ENCODE measurements around the gene NTHL1. TPM values are rescaled to one million over a fixed set of nuclear protein-coding genes. Genes with fewer than 3 reads are reported as not detected.

Gene NTHL1
- total RNA-seq, 4 donors from 2014 or later = 6.5 to 21.7 (median 12.0) TPM

GRCh38 chr16:2022723-2023091 is 24.9 kb downstream of the NTHL1 start:
- TF ChIP-seq CTCF (IDR thresholded peaks at IDR 0.05; ENCODE audit: low read depth) = no peak

- no peak for TF ChIP-seq CTCF (IDR thresholded peaks at IDR 0.05; ENCODE audit: low read depth)
Observed at GRCh38 chr16:2019921-2020831, 27.5 kb downstream of the NTHL1 start.

GRCh38 chr16:2019518-2019920 is 28.1 kb downstream of the NTHL1 start, which contains the start of gene NPW:
Gene NPW (plus strand): TSS chr16:2019785.
- no peak for TF ChIP-seq CTCF (IDR thresholded peaks at IDR 0.05; ENCODE audit: low read depth)

GRCh38 chr16:2016407-2016922 is 31.2 kb downstream of the NTHL1 start:
- TF ChIP-seq CTCF (IDR thresholded peaks at IDR 0.05; ENCODE audit: low read depth) = no peak

GRCh38 chr16:2015947-2016208 is 31.8 kb downstream of the NTHL1 start:
- TF ChIP-seq CTCF (IDR thresholded peaks at IDR 0.05; ENCODE audit: low read depth) = no peak

- no peak for TF ChIP-seq CTCF (IDR thresholded peaks at IDR 0.05; ENCODE audit: low read depth)
Observed at GRCh38 chr16:2015117-2015946, 32.3 kb downstream of the NTHL1 start.

GRCh38 chr16:2013527-2013926 is 34.1 kb downstream of the NTHL1 start:
- TF ChIP-seq CTCF (IDR thresholded peaks at IDR 0.05; ENCODE audit: low read depth) = no peak

All from subcutaneous adipose tissue (tissue), 4 donors.